ENCODE results near the gene FREM1.
A peak's percentile ranks its signal among the peaks of the same experiment; 100 is the strongest.

The FREM1 gene

GRCh38 chr9:14693251-14693861, 216.9 kb downstream of the FREM1 start, which contains the start of gene ZDHHC21:
Gene ZDHHC21, minus strand, starts transcription at chr9:14693432. Its CDS starts 19,092 bp downstream, at chr9:14674340.
- peak within 1 kb of the TSS; percentile 94 for H3K4me3 ChIP-seq (ENCODE audit: control insufficient read depth, low read depth, low read length)
- no peak for TF ChIP-seq CTCF (IDR thresholded peaks at IDR 0.05; ENCODE audit: control insufficient read depth, insufficient read depth, low read depth, low read length, missing control alignments)
- no peak for DNase-seq (ENCODE audit: low read depth)

GRCh38 chr9:14692470-14693250, 217.6 kb downstream of the FREM1 start:
- no peak for DNase-seq (ENCODE audit: low read depth)
- no peak for TF ChIP-seq CTCF (IDR thresholded peaks at IDR 0.05; ENCODE audit: control insufficient read depth, insufficient read depth, low read depth, low read length, missing control alignments)
- peak overlapping the region; percentile 94 for H3K4me3 ChIP-seq (ENCODE audit: control insufficient read depth, low read depth, low read length)

- H3K4me3 ChIP-seq (ENCODE audit: control insufficient read depth, low read depth, low read length): no peak overlapping the region
- DNase-seq (ENCODE audit: low read depth): no peak
- TF ChIP-seq CTCF (IDR thresholded peaks at IDR 0.05; ENCODE audit: control insufficient read depth, insufficient read depth, low read depth, low read length, missing control alignments): no peak
These were observed 219.1 kb downstream of the FREM1 start for GRCh38 chr9:14690948-14691730.

GRCh38 chr9:14687042-14687719, 223.0 kb downstream of the FREM1 start:
- H3K4me3 ChIP-seq (ENCODE audit: control insufficient read depth, low read depth, low read length): no peak overlapping the region
- no peak for TF ChIP-seq CTCF (IDR thresholded peaks at IDR 0.05; ENCODE audit: control insufficient read depth, insufficient read depth, low read depth, low read length, missing control alignments)
- DNase-seq (ENCODE audit: low read depth): peak; percentile 57

GRCh38 chr9:14686168-14686567, 224.1 kb downstream of the FREM1 start:
- DNase-seq (ENCODE audit: low read depth): no peak
- TF ChIP-seq CTCF (IDR thresholded peaks at IDR 0.05; ENCODE audit: control insufficient read depth, insufficient read depth, low read depth, low read length, missing control alignments): no peak

More at GRCh38 chr9:14686168-14686567, 224.1 kb downstream of the FREM1 start:
- H3K4me3 ChIP-seq (ENCODE audit: control insufficient read depth, low read depth, low read length): no peak overlapping the region

Data from AG09309 (cell line).